GM20431 (cell line): ENCODE results near the gene ATP8B4.

Experiments
- in situ Hi-C: fragments of 300-500 bp; cut with MseI, MboI; formaldehyde crosslinking; loops from one replicate; pipeline ENCODE4 v1.15.0; 2020; ENCODE audit warnings: low sequenced_read_pairs; ENCODE audit not compliant: unreplicated experiment

Gene ATP8B4

DNA sequence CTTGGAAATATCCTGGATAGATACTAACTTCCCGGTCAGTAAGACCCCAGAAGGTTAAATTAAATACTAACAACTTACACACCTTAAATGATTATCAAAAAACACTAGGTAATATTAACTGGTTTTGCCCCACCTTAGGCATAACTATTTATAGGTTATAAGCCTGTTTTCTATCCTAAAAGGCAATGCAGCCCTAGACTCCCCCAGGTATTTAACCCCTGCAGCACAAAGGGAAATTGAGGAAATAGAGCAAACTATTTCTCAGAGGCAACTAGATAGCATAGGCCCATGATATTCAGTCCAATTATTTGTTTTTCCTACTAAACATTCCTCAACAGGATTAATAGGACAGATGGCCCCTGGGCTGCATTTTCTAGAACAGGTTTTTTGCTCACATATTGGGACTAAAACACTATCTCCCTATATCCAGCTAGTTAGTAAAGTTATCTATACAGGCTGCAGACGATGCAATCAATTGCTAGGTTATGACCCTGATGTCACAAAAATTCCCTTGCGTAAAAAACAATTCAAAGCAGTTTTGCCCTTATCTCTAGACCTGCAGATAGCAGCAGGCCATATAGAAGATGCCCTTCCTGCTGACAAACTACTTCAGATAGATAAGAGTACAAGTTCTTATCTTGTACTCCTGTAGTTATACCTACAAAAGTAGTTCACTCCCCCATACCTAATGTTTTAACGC, 276.9 kb downstream of the ATP8B4 start:
- in situ Hi-C loops = no loop called here

DNA sequence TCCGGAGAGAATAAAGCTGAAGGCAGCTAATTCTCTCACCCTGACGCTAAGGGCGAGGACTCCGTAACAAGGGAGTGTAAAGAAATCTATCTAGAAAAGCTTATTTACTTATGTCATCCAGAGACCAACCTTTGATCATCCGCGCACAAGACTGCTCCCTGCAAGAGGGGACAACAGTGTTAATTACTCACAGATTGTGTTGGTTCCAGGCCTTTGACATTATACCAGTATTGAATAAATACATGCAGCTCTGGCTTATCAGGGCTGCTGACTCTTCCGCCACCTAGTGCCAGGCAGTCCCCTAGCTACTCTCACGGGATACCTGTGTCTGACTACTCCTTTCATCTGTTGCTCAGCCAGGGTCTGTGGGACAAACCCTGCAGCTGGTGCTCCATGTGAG, 286.5 kb downstream of the ATP8B4 start:
- in situ Hi-C loops = no loop called here

DNA sequence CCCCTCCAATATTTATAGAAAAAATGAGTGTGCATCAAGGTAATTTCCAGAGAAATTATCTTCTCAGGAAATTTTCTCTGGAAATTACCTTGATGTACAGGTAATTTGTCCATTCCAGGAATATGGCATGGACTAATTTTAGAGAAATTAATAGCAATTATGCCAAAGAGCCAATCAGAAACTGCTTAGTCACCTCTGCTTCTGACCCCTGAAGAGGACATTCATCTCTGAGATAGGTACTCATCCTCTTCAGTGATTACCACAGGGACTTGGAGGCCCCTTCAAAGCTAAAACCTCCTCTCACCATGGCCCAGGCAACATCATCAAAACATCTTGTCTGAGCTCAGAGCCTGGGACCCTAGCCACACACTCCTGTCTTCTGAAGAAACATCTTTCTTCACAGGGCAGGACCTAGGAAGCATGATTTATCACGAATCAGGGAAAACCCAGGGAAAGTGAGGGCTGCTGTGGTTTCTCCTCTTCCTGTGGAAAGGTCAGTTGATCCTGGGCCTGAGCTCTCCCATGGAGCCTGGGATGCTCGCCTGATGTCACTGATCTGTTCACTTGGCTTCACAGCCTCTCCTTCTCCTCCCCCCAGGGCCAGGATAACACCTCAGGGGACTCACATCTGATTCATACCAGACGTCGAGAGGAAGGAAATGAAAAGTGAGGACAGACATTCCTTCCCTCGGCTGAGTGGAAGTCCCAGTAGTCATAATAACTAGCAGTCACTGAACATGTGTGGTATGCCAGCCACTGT, 287.6 kb downstream of the ATP8B4 start:
- in situ Hi-C loops = no loop called here

DNA sequence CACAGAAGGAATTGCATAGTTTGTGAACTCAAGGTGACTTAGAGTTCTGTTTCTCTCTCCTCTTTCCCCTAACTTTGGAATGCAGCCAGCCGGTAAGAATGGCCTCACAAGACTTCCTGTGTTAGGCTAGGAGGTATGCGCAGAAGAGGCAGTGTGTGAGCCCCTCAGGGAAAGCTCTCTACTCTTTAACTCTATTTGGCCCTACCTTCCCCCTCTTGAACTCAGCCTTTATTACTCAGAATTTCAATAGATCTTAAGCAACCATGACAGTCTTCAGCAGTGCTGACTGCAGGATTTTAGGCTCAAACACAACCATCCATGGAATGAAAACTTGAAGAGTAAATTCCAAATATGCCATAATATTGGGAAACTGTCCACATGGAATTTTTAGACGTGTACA, 288.6 kb downstream of the ATP8B4 start:
- in situ Hi-C loops = no loop called here

DNA sequence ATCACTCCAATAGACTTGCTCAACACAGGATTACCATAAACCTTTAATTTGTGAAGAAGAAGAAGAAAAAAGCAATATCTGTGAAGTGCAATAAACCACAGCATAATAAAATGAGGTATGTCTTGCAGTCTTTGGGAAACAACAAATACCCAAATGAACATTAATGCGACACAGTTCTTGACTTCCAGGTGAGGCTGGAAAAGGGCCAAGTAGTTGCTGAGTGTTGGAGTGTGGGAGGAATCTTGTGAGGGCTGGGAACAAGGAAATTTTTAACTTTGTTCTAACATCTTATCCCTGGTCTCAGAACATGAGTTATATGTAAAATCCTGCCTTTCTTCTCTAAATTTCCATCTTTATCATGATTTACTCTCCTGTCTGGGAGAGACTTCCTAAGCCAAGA, 291.7 kb downstream of the ATP8B4 start:
- in situ Hi-C loops = no loop called here

DNA sequence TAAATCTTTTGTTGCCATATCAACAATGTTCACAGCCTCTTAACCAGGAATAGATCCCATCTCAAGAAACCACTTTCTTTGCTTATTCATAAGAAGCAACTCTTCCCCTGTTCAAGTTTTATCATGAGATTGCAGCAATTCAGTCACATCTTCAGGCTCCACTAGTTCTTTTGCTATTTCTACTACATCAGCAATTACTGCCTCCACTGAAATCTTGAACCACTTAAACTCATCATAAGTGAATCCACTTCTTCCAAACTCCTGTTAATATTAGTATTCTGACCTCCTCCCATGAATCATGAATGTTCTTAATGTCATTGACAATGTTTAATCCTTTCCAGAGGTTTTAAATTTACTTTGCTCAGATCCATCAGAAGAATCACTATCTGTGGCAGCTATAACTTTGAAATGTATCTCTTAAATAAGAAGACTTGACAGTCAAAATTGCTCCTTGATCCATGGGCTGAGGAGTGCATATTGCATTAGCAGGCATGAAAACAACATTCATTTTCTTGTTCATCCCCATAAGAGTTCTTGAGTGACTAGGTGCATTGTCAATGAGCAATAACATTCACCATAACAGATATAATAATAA, 292.3 kb downstream of the ATP8B4 start:
- in situ Hi-C loops = no loop called here

DNA sequence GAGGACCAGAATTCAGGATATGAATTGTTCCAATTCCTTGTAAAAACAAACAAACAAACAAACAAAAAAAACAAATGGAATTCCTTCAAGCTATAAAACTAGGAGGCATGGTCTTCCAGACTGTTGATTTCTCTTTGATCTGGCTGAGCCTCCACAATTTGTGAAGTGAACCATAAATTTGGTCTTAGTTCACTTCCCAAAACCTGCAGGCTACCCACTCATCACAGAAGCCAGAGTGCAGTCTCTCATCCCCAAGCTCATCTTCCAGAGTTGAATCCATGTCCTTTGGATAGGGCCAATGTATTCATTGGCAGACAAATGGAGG, 294.3 kb downstream of the ATP8B4 start:
- in situ Hi-C loops = no loop called here

DNA sequence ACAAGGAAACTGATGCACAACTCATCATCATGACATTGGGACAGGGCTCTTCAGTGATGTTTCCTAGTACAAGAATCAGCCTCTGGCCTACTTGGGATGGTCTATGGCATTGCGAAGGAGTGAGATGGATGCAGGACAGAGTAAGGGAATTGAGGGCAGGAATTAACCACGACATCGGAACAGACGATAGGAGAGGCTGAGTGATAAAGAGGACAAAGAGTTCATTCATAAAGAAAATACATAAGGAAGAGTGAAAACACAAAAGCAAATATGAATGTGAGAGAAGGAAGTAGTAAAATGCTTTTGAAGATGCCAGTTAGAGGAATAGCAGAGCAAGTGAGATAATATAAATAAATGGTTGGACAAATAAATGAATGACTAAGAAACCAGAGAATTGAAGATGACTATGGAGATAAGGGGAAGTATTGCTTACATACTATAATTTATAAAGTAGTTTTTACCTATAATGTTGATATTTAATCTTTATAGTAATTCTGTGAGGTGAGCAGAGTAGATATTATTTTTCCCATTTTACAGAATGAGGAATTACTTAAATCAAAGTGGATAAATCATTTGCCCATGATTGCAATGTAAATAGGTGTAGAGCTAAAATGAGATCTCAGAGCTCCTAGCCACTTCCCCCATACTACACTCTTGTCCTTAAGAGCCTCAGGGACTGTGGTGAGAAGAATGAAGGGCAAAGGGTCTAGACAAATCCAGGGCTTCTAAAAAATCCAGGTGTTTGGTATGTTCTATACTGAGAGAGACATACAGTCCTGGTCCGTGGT, 294.9 kb downstream of the ATP8B4 start:
- in situ Hi-C loops = no loop called here

DNA sequence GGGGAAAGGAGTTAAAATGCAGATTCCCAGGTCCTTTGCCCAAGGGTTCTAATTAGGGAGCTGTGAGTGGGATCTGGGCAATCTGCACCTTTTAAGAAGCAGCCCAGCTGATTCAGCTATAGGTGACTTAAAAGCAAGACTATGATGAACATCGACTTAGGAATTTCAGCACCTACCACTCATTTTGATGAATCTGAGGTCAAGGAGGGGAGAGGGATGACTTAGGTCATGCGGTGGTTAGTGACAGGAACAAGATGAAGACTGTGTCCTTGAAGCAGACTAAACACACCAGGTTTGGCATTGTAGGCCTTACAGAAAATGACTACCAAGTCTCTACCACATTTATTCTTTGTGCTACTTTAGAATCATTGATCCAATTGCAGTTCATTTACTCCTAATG, 301.9 kb downstream of the ATP8B4 start:
- in situ Hi-C loops = no loop called here

DNA sequence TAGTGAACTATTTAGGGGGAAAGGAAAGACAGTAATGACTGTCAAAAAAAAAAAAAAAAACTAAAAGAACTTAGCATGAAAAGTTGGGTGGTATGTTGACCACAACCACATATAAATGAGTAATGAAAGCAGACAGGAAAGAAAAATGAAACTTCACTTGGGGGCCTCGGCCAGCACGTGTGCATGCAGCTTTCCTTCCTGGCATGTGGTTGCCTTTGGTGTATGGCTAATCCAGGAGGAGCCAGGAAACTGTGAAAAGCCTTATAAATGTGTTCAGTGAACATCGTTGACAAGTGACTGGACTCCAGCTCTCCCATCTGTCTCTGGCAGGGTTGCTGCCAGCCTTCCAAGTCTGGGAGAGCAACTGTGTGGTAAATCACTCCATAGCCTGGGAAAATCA, 303.1 kb downstream of the ATP8B4 start:
- in situ Hi-C loops = no loop called here

DNA sequence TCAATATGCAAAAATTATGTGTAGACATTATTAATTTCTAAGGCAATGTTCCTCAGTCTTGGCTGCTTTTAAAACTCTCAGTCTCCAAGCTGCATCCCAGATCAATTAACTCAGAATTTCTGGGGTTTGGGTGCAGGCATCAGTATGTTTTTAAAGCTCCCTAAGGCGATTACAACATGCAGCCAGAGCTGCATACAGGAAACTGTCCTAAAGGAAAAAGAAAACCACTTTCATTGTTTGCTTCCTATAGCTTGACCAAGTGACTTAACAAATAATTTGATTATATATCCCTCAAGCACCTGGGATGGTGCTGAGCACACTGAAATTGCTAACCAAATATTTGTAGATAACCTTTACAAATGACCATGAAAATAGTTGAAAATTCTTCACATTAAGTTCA, 303.5 kb downstream of the ATP8B4 start:
- in situ Hi-C loops = no loop called here

DNA sequence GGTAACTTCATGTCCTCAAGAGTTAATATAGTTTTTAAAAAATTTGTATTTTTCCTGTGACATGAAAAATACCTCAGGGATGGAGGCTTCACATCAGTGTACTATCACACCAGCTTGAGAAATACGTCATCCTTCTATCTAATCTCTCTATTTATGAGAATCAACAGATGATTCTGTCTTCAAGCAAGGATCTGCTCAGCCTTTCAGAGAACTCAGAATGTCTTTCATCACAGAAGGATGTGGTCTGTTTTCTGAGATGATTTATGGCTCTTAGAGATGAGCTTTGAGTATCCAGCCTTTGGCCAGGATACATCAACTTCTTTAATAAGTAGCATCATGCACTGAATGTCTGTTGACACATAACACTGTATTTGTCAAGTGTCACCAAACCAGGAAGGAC, 304.3 kb downstream of the ATP8B4 start:
- in situ Hi-C loops = no loop called here

DNA sequence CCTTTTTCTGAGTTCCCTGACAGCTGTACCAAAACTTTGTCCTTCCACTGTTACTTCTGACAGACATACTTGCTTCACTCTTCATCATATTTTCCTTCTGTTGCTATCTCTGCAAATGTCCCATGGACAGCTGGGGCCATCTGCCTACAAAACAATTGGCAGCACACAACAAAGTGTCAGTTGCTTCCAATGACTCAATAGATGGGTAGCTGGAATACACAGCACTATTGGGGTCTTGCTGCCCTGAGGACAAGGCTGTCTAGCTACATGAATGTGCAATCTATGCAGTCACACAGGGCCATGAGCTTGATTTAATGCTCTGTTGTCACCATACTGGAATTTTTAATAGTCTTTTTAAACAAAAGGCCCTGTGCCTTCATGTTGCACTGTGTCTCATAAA, 305.4 kb downstream of the ATP8B4 start:
- in situ Hi-C loops = no loop called here

DNA sequence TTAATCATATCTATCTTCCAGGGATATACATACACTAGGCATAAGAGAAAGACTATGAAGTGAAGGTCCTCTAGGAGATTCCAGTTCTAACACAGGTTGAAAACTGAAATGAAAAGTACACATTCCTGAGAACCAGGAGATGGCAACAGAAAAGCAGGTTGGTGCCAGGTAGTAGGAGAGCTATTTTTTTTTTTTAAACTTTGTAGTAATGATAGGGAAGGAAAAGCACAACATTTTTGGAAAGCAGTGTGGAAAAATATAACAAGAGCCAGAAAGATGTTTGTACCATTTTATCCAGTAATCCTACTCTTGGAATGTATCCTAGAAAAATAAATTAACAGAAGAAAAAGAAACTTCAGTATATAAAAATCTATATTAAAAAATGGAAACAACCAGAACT, 308.3 kb downstream of the ATP8B4 start:
- in situ Hi-C loops = no loop called here

DNA sequence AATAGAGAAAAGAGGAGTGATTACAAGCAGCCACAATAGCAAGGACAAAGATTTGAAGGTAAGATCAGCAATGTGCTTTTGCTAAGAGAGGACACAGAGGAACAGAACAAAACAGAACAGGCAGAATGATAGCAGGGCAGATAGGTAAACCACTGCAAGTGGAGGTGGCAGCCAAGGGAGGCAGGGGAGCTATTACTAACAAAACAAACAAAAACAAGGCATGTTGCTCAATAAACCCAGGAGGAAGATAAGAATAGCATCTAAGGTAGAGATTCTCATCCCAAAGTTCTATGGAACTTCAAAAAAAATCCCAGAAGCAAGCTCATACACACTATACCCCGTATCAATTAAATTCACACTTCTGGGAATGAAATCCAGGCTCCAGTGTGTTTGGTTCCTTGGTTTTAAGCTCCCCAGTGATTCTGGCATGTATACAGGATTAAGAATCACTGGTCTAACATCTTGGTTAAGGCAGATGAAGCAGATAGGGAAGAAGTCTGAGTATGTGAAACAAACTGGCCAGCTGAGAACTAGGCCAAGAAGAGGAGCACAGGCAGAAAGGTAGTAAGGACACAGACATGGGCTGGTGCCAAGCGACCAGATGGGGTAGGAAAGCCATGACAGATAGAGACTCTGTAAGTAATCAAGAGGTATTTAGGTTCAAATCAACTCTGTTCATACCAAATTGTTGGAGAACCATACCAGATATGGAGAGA, 309.0 kb downstream of the ATP8B4 start:
- in situ Hi-C loops = no loop called here

DNA sequence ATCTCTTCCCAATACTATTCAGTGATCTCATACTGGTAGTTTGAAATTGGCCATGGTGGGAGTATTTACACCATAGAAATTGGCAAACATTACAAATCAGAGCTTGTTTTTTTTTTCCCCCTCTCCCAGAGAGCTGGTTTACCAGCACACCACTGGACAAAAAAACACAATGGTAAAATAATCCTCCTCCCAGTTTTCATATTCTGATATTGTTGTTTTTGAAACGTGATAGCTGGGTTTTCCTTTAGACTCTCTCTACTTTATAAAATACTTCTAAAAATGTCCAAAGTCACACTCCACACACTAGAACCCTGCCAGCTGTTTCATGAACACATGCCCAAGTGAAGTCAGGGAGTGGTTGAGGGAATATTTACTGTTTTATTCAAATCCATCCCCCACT, 310.7 kb downstream of the ATP8B4 start:
- in situ Hi-C loops = no loop called here
